Islet precursor cell (in vitro differentiated cells): ENCODE results near the gene GDPD4.
A peak's percentile ranks its signal among the peaks of the same experiment; 100 is the strongest.

Experiments
- DNase-seq: peaks from one replicate; pipeline ENCODE4 v3.0.0-alpha.2; 2018

GDPD4 gene

GRCh38 chr11:77171885-77172665 is 129.4 kb downstream of the GDPD4 start:
- peak; percentile 93 for DNase-seq

GRCh38 chr11:77171254-77171653 is 130.2 kb downstream of the GDPD4 start:
- no peak for DNase-seq

- DNase-seq = peak; percentile 97
Observed at GRCh38 chr11:77170107-77170506, 131.4 kb downstream of the GDPD4 start.

- DNase-seq = no peak
Observed at GRCh38 chr11:77167791-77168190, 133.7 kb downstream of the GDPD4 start.

- peak; percentile 65 for DNase-seq
Observed at GRCh38 chr11:77167111-77167626, 134.3 kb downstream of the GDPD4 start.
